Rectal smooth muscle tissue (tissue), 1 donor: Measurements from ENCODE around the gene MARCHF3.

Source experiments
- H3K27ac ChIP-seq: one replicate; pipeline ENCODE4 v1.7.0; 2013; ENCODE audit warnings: low read depth, low read length, inconsistent platforms
- H3K27me3 ChIP-seq: one replicate; pipeline ENCODE4 v1.7.0; 2013; ENCODE audit warnings: low read length; ENCODE audit not compliant: control insufficient read depth, insufficient read depth
- H3K36me3 ChIP-seq: one replicate; pipeline ENCODE4 v1.7.0; 2013; ENCODE audit warnings: low read length; ENCODE audit not compliant: control insufficient read depth, insufficient read depth
- H3K4me1 ChIP-seq: one replicate; pipeline ENCODE4 v1.7.0; 2013; ENCODE audit warnings: low read length; ENCODE audit not compliant: control insufficient read depth, insufficient read depth
- H3K4me3 ChIP-seq: one replicate; pipeline ENCODE4 v1.7.0; 2013; ENCODE audit warnings: low read length
- H3K9ac ChIP-seq: one replicate; pipeline ENCODE4 v1.7.0; 2013; ENCODE audit warnings: low read length

MARCHF3 gene

GRCh38 chr5:126926187-126926586 lies 104.2 kb downstream of the MARCHF3 start:
- H3K4me1 ChIP-seq: no peaks in the 10 kb centered on the region
- H3K36me3 ChIP-seq: no peaks in the 10 kb centered on the region
- H3K9ac ChIP-seq: no peak overlapping the region
- no peak overlapping the region for H3K4me3 ChIP-seq
- H3K27ac ChIP-seq: no peak overlapping the region
- no peaks in the 10 kb centered on the region for H3K27me3 ChIP-seq

DNA sequence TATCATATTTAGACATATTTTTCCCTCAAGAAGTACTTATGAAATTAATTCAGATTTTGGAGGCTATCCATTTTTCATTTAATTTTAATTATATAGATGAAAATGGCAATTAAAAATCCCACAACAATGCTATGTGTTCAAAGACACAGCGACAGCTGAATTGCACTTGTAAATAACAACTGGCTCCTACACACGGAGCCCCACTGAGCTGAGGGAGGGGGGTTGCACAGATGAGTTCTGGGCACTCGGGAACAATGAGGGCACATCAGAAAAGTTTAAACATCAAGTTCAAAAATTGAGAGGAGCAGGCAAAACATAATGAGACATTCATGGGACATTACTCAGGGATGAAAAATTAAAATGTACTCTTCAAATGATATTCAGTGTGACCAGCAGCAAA lies 104.9 kb downstream of the MARCHF3 start:
- no peaks in the 10 kb centered on the region for H3K36me3 ChIP-seq
- no peak overlapping the region for H3K27ac ChIP-seq
- no peaks in the 10 kb centered on the region for H3K4me1 ChIP-seq
- H3K27me3 ChIP-seq: no peaks in the 10 kb centered on the region
- H3K4me3 ChIP-seq: no peak overlapping the region
- H3K9ac ChIP-seq: no peak overlapping the region

DNA sequence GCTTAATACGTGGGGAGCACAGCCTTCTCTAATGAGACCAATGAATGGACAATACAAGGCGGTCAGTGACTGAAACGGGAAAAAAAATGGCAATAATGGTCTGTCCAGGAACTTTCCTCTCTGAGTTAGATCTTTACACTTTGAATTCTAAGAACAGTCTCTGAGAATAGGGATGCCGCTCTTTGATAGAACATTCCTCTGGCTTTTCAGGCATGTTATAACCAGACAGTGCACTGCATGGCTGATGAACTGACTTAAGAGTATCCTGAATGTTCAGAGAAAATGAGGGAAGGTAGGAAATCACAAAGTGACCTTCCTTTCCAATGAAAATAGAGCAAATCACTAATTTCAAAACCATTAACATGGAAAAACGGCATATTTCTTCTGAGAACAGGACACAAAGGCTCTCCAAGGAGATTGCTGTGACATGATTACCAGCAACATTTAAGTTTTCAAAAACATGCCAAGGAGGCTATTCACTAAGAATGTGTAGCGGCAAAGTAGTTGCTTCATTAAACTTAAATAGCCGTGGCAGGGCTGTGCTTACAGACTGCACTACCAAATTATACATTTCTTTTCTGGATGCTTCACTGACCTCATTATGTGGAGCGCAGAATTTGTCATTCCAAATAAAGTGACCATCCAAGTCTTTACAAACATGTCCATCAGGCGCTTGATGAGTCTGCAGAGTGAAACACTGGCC lies 105.9 kb downstream of the MARCHF3 start:
- Histone ChIP-seq H3K36me3 (no peaks in the 10 kb centered on the region), H3K9ac (no peak overlapping the region), H3K4me3 (no peak overlapping the region), H3K4me1 (no peaks in the 10 kb centered on the region), H3K27ac (no peak overlapping the region), H3K27me3 (no peaks in the 10 kb centered on the region)

DNA sequence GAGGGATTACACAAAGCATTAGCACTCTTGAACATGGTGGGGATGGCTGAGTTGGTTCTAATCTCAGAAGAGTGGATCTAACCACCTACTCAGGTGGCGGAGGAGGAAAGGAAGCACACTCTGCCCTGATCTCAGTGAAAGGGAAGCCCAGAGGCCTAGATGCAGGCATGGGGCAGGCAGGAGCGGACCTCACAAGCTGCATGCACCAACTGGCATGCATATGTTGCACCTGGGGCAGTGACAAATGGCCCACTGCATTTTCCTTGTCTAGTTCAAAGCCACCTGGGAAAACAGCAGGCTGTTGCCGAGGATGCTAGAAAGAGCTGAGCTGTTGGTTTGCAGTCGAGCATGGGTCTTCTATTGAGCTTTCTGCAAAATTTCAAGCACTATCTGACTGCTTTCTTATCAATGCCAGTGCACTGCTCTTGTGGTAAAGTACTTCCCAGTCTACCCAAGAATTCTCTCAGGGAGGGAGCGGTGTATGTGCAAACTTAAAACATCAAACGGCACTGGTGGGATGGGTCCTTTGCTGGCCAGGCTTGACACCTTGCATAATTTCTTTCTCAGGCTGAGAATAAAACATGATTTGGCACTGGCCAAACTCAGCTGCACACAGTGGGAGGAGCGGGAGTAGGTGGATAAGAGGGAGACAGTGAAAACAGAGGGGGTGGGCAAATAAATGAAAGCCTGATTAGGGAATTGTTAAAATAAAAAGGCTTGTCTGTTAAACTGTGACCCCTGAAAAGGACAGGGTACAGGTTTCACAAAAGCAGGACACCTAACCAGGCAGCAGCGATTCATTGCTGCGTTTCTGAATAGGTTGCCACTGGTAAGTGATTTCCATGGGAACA lies 108.9 kb downstream of the MARCHF3 start:
- H3K27ac ChIP-seq: no peak overlapping the region
- H3K27me3 ChIP-seq: no peaks in the 10 kb centered on the region
- H3K4me3 ChIP-seq: no peak overlapping the region
- no peak overlapping the region for H3K9ac ChIP-seq
- H3K4me1 ChIP-seq: no peaks in the 10 kb centered on the region
- no peaks in the 10 kb centered on the region for H3K36me3 ChIP-seq

GRCh38 chr5:126920291-126920690 lies 110.1 kb downstream of the MARCHF3 start:
- H3K4me3 ChIP-seq: no peak overlapping the region
- no peaks in the 10 kb centered on the region for H3K27me3 ChIP-seq
- no peaks in the 10 kb centered on the region for H3K36me3 ChIP-seq
- H3K4me1 ChIP-seq: no peaks in the 10 kb centered on the region
- no peak overlapping the region for H3K9ac ChIP-seq
- H3K27ac ChIP-seq: no peak overlapping the region

DNA sequence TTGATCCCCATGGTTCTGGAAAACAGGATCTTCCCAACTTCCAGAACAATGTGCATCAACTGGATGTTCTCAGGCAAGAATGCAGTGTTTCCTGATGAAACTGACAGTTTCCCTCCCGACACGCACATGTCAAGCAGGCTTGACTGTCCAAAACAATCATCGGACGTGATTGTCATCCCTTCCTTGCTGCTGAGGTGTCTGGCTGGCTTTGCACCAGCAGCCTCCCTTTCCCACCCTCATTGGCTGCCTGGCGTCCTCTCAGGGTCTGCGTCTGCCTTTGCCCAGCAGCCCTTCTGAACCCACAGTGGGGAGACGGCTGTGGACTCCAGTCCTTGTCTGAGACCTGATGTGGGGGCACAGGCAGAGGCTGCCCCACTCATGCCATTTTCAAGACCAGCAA lies 110.8 kb downstream of the MARCHF3 start:
- no peak overlapping the region for H3K4me3 ChIP-seq
- H3K27me3 ChIP-seq: no peaks in the 10 kb centered on the region
- H3K9ac ChIP-seq: no peak overlapping the region
- no peaks in the 10 kb centered on the region for H3K4me1 ChIP-seq
- H3K27ac ChIP-seq: no peak overlapping the region
- H3K36me3 ChIP-seq: no peaks in the 10 kb centered on the region

- H3K27ac ChIP-seq: no peak overlapping the region
- H3K4me1 ChIP-seq: no peaks in the 10 kb centered on the region
These were observed 111.8 kb downstream of the MARCHF3 start for GRCh38 chr5:126918615-126918957.

GRCh38 chr5:126917918-126918614 lies 112.3 kb downstream of the MARCHF3 start:
- Histone ChIP-seq H3K27me3 (no peaks in the 10 kb centered on the region), H3K27ac (no peak overlapping the region), H3K9ac (no peak overlapping the region), H3K4me1 (no peaks in the 10 kb centered on the region), H3K4me3 (no peak overlapping the region), H3K36me3 (no peaks in the 10 kb centered on the region)

More at GRCh38 chr5:126918615-126918957, 111.8 kb downstream of the MARCHF3 start:
- H3K27me3 ChIP-seq: no peaks in the 10 kb centered on the region
- H3K9ac ChIP-seq: no peak overlapping the region
- H3K4me3 ChIP-seq: no peak overlapping the region
- no peaks in the 10 kb centered on the region for H3K36me3 ChIP-seq

GRCh38 chr5:126915496-126915895 lies 114.9 kb downstream of the MARCHF3 start:
- no peaks in the 10 kb centered on the region for H3K36me3 ChIP-seq
- no peaks in the 10 kb centered on the region for H3K4me1 ChIP-seq
- H3K27ac ChIP-seq: no peak overlapping the region
- no peak overlapping the region for H3K4me3 ChIP-seq
- no peaks in the 10 kb centered on the region for H3K27me3 ChIP-seq
- no peak overlapping the region for H3K9ac ChIP-seq

GRCh38 chr5:126914801-126915436 lies 115.4 kb downstream of the MARCHF3 start:
- no peaks in the 10 kb centered on the region for H3K27me3 ChIP-seq
- no peak overlapping the region for H3K27ac ChIP-seq
- no peaks in the 10 kb centered on the region for H3K4me1 ChIP-seq
- no peak overlapping the region for H3K4me3 ChIP-seq
- H3K9ac ChIP-seq: no peak overlapping the region
- H3K36me3 ChIP-seq: no peaks in the 10 kb centered on the region

GRCh38 chr5:126912616-126913200 lies 117.7 kb downstream of the MARCHF3 start:
- H3K4me3 ChIP-seq: no peak overlapping the region
- H3K27ac ChIP-seq: no peak overlapping the region

GRCh38 chr5:126911986-126912385 lies 118.4 kb downstream of the MARCHF3 start:
- Histone ChIP-seq H3K4me1 (no peaks in the 10 kb centered on the region), H3K9ac (no peak overlapping the region), H3K27ac (no peak overlapping the region), H3K4me3 (no peak overlapping the region), H3K36me3 (no peaks in the 10 kb centered on the region), H3K27me3 (no peaks in the 10 kb centered on the region)

More at GRCh38 chr5:126912616-126913200, 117.7 kb downstream of the MARCHF3 start:
- Histone ChIP-seq H3K9ac (no peak overlapping the region), H3K27me3 (no peaks in the 10 kb centered on the region), H3K36me3 (no peaks in the 10 kb centered on the region), H3K4me1 (no peaks in the 10 kb centered on the region)
